ENCODE results near the gene HKDC1.
"Not testable (repeated sequence)": the region's sequence is repeated elsewhere in the genome, so short reads cannot be mapped to it uniquely, and the experiment has no call there.

HKDC1 gene

GRCh38 chr10:69279110-69279509, 59.0 kb downstream of the HKDC1 start:
- no peaks in the 10 kb centered on the region for H3K36me3 ChIP-seq (ENCODE audit: insufficient read depth)
- no peak overlapping the region for H3K4me2 ChIP-seq

GRCh38 chr10:69281507-69282413, 61.6 kb downstream of the HKDC1 start:
- no peaks in the 10 kb centered on the region for H3K27me3 ChIP-seq (ENCODE audit: insufficient read depth, low read depth)
- H3K4me3 ChIP-seq (IDR thresholded peaks at IDR 0.05; ENCODE audit: insufficient read depth, low read depth, low read length) = no peak overlapping the region
- TF ChIP-seq CTCF (conservative IDR thresholded peaks at IDR 0.05; ENCODE audit: low read depth, low read length) = no peak
- no peak overlapping the region for H3K9ac ChIP-seq
- H4K20me1 ChIP-seq (ENCODE audit: insufficient read depth) = no peaks in the 10 kb centered on the region
- no peak overlapping the region for H2AFZ ChIP-seq (ENCODE audit: low read depth)
- H3K4me1 ChIP-seq (ENCODE audit: low read depth, poor library complexity, severe bottlenecking) = no peaks in the 10 kb centered on the region
- H3K27ac ChIP-seq = no peak overlapping the region
- H3K4me2 ChIP-seq = no peak overlapping the region
- H3K79me2 ChIP-seq (ENCODE audit: insufficient read depth, low read depth) = no peaks in the 10 kb centered on the region
- H3K36me3 ChIP-seq (ENCODE audit: insufficient read depth) = no peaks in the 10 kb centered on the region

More at GRCh38 chr10:69279110-69279509, 59.0 kb downstream of the HKDC1 start:
- no peaks in the 10 kb centered on the region for H3K4me1 ChIP-seq (ENCODE audit: low read depth, poor library complexity, severe bottlenecking)
- no peak overlapping the region for H3K9ac ChIP-seq
- no peaks in the 10 kb centered on the region for H3K79me2 ChIP-seq (ENCODE audit: insufficient read depth, low read depth)
- TF ChIP-seq CTCF (conservative IDR thresholded peaks at IDR 0.05; ENCODE audit: low read depth, low read length) = no peak
- no peak overlapping the region for H3K4me3 ChIP-seq (IDR thresholded peaks at IDR 0.05; ENCODE audit: insufficient read depth, low read depth, low read length)
- no peaks in the 10 kb centered on the region for H4K20me1 ChIP-seq (ENCODE audit: insufficient read depth)
- no peaks in the 10 kb centered on the region for H3K27me3 ChIP-seq (ENCODE audit: insufficient read depth, low read depth)
- no peak overlapping the region for H2AFZ ChIP-seq (ENCODE audit: low read depth)
- no peak overlapping the region for H3K27ac ChIP-seq

- H3K4me1 ChIP-seq (ENCODE audit: low read depth, poor library complexity, severe bottlenecking); H4K20me1 ChIP-seq (ENCODE audit: insufficient read depth); H3K79me2 ChIP-seq (ENCODE audit: insufficient read depth, low read depth); H3K4me3 ChIP-seq (IDR thresholded peaks at IDR 0.05; ENCODE audit: insufficient read depth, low read depth, low read length); H2AFZ ChIP-seq (ENCODE audit: low read depth); H3K27ac ChIP-seq; H3K4me2 ChIP-seq; H3K36me3 ChIP-seq (ENCODE audit: insufficient read depth); H3K27me3 ChIP-seq (ENCODE audit: insufficient read depth, low read depth); H3K9ac ChIP-seq: not testable (repeated sequence)
Measured at GRCh38 chr10:69284402-69284801, 64.3 kb downstream of the HKDC1 start.

GRCh38 chr10:69285699-69286098, 65.6 kb downstream of the HKDC1 start:
- no peaks in the 10 kb centered on the region for H3K27me3 ChIP-seq (ENCODE audit: insufficient read depth, low read depth)
- H3K36me3 ChIP-seq (ENCODE audit: insufficient read depth) = no peaks in the 10 kb centered on the region
- no peak overlapping the region for H3K27ac ChIP-seq
- no peaks in the 10 kb centered on the region for H3K79me2 ChIP-seq (ENCODE audit: insufficient read depth, low read depth)
- H3K9ac ChIP-seq = no peak overlapping the region
- no peaks in the 10 kb centered on the region for H4K20me1 ChIP-seq (ENCODE audit: insufficient read depth)
- TF ChIP-seq CTCF (conservative IDR thresholded peaks at IDR 0.05; ENCODE audit: low read depth, low read length) = no peak
- no peak overlapping the region for H3K4me2 ChIP-seq
- no peaks in the 10 kb centered on the region for H3K4me1 ChIP-seq (ENCODE audit: low read depth, poor library complexity, severe bottlenecking)
- no peak overlapping the region for H3K4me3 ChIP-seq (IDR thresholded peaks at IDR 0.05; ENCODE audit: insufficient read depth, low read depth, low read length)
- no peak overlapping the region for H2AFZ ChIP-seq (ENCODE audit: low read depth)

GRCh38 chr10:69287181-69287580, 67.0 kb downstream of the HKDC1 start:
- Histone ChIP-seq H3K4me1 (ENCODE audit: low read depth, poor library complexity, severe bottlenecking) (no peaks in the 10 kb centered on the region), H3K27ac (no peak overlapping the region), H3K36me3 (ENCODE audit: insufficient read depth) (no peaks in the 10 kb centered on the region), H3K79me2 (ENCODE audit: insufficient read depth, low read depth) (no peaks in the 10 kb centered on the region), H2AFZ (ENCODE audit: low read depth) (no peak overlapping the region), H3K27me3 (ENCODE audit: insufficient read depth, low read depth) (no peaks in the 10 kb centered on the region), H3K9ac (no peak overlapping the region), H3K4me3 (IDR thresholded peaks at IDR 0.05; ENCODE audit: insufficient read depth, low read depth, low read length) (no peak overlapping the region), H3K4me2 (no peak overlapping the region), H4K20me1 (ENCODE audit: insufficient read depth) (no peaks in the 10 kb centered on the region)
- no peak for TF ChIP-seq CTCF (conservative IDR thresholded peaks at IDR 0.05; ENCODE audit: low read depth, low read length)
